Loucy (cell line): ENCODE results near the gene ZNF682.
"Not testable (repeated sequence)": the region's sequence is repeated elsewhere in the genome, so short reads cannot be mapped to it uniquely, and the experiment has no call there.

Experiments used
- H2AFZ ChIP-seq: fragments of 200-600 bp; sonication (generic); 2 replicates; pipeline ENCODE4 v1.6.0; 2016; ENCODE audit warnings: antibody characterized with exemption, mild to moderate bottlenecking, low read length, moderate library complexity
- H3F3A ChIP-seq: fragments of 200-600 bp; 2 replicates; pipeline ENCODE4 v1.6.0; 2016; ENCODE audit warnings: antibody characterized with exemption, low read depth, mild to moderate bottlenecking
- H3K27me3 ChIP-seq: fragments of 200-600 bp; sonication (generic); 2 replicates; pipeline ENCODE4 v1.6.1; 2014; ENCODE audit warnings: low read length, mild to moderate bottlenecking; ENCODE audit not compliant: insufficient read depth, poor library complexity, severe bottlenecking
- H3K36me3 ChIP-seq: fragments of 200-600 bp; sonication (generic); 2 replicates; pipeline ENCODE4 v1.6.1; 2016; ENCODE audit warnings: low read length; ENCODE audit not compliant: insufficient read depth
- H3K4me1 ChIP-seq: fragments of 200-600 bp; sonication (generic); 2 replicates; pipeline ENCODE4 v1.5.1; 2014; ENCODE audit warnings: low read length, mild to moderate bottlenecking; ENCODE audit not compliant: insufficient read depth, poor library complexity, severe bottlenecking
- H3K4me2 ChIP-seq: fragments of 200-600 bp; sonication (generic); 2 replicates; pipeline ENCODE4 v1.6.0; 2014; ENCODE audit warnings: antibody characterized with exemption, low read length, low read depth, mild to moderate bottlenecking; ENCODE audit not compliant: poor library complexity, severe bottlenecking
- H3K4me3 ChIP-seq: fragments of 200-600 bp; sonication (generic); 2 replicates; pipeline ENCODE4 v1.5.1; 2014; ENCODE audit warnings: low read length, mild to moderate bottlenecking, mixed read lengths; ENCODE audit not compliant: poor library complexity, severe bottlenecking
- H3K79me2 ChIP-seq: fragments of 200-600 bp; sonication (generic); 2 replicates; pipeline ENCODE4 v1.6.1; 2014; ENCODE audit warnings: low read length; ENCODE audit not compliant: insufficient read depth
- H3K9ac ChIP-seq: fragments of 200-600 bp; sonication (generic); 2 replicates; pipeline ENCODE4 v1.6.0; 2014; ENCODE audit warnings: mild to moderate bottlenecking, low read depth, low read length, moderate library complexity; ENCODE audit not compliant: poor library complexity, severe bottlenecking
- H3K9me2 ChIP-seq: fragments of 200-600 bp; sonication (generic); replicated peaks from 2 replicates; pipeline ENCODE4 v1.6.1; 2016; ENCODE audit warnings: low read depth, low read length, mixed read lengths
- H3K9me3 ChIP-seq: fragments of 200-600 bp; sonication (generic); 2 replicates; pipeline ENCODE4 v1.6.1; 2014; ENCODE audit warnings: mild to moderate bottlenecking, antibody characterized with exemption, low read length, low read depth; ENCODE audit not compliant: insufficient read depth
- H4K20me1 ChIP-seq: fragments of 200-600 bp; sonication (generic); 2 replicates; pipeline ENCODE4 v1.6.0; 2014; ENCODE audit warnings: antibody characterized with exemption, low read length, mild to moderate bottlenecking; ENCODE audit not compliant: insufficient read depth, poor library complexity, severe bottlenecking
- EZH2phosphoT487 ChIP-seq: fragments of 200-600 bp; IDR thresholded peaks from 2 replicates; pipeline ENCODE4 v1.6.1; 2018; ENCODE audit warnings: antibody characterized with exemption, mild to moderate bottlenecking, moderate library complexity, borderline replicate concordance
- TF ChIP-seq, protein P1 (sequence below): fragments of 200-600 bp; sonication (generic); conservative IDR thresholded peaks from 2 replicates; pipeline ENCODE4 v1.5.1; 2014; ENCODE audit warnings: mild to moderate bottlenecking, antibody characterized with exemption, low read length

Gene ZNF682

DNA sequence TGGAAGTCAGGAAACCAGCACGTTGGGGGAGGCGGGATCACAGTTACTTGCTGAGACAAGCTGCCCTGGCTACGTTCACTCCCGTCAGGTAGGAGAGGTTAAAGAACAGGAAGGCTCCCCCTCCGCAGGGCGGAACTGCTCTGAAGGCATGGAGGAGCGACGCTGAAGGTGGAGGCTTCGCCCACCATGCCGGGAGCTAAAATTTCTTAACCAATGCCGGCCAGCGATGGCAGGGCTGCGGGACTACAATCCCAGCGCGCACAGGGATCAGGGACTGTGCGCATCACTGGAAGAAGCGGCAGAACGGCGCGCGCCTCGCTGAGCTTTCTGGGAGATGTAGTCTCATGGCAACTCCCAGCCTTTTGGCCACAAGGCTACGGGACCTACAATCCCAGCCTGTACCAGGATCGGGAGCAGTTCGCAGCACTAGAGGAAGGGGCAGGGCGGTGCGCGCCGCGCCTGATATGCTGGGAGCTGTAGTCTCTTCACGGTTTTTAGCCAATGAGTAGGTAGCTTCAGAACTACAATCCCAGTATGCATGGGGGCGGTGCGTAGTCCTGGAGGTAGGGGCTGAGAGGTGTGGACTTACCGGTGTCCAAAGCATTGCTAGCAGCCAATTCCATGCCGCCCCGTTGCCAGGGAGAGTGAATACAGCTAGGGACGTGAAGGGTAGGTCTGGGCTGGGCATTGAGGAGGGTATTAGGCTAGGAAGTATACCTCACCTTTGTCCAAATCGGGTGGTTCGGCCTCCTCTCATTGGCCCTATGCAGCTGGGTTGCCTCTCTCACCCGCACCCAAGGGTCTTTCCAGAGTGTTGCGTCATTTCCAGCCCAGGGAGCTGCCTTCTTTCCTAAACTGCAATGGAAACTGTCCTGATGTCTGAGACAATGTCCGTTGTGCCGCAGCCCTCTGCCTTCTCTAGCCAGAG lies 12.8 kb upstream of the ZNF682 start:
- Histone ChIP-seq H3K27me3 (no peaks in the 10 kb centered on the region), H2AFZ (peak overlapping the region; percentile 95), H3K36me3 (no peaks in the 10 kb centered on the region), H4K20me1 (no peaks in the 10 kb centered on the region), H3K79me2 (no peaks in the 10 kb centered on the region), H3K9me3 (no peaks in the 10 kb centered on the region), H3F3A (no peaks in the 10 kb centered on the region), H3K9me2 (no peaks in the 10 kb centered on the region), H3K9ac (peak overlapping the region; percentile 56), H3K4me1 (peaks cover 11% of the 10 kb centered on the region), H3K4me2 (peak overlapping the region; percentile 79), H3K4me3 (peak overlapping the region; percentile 89)
- TF ChIP-seq EZH2phosphoT487: no peak
- TF ChIP-seq, protein P1, sequence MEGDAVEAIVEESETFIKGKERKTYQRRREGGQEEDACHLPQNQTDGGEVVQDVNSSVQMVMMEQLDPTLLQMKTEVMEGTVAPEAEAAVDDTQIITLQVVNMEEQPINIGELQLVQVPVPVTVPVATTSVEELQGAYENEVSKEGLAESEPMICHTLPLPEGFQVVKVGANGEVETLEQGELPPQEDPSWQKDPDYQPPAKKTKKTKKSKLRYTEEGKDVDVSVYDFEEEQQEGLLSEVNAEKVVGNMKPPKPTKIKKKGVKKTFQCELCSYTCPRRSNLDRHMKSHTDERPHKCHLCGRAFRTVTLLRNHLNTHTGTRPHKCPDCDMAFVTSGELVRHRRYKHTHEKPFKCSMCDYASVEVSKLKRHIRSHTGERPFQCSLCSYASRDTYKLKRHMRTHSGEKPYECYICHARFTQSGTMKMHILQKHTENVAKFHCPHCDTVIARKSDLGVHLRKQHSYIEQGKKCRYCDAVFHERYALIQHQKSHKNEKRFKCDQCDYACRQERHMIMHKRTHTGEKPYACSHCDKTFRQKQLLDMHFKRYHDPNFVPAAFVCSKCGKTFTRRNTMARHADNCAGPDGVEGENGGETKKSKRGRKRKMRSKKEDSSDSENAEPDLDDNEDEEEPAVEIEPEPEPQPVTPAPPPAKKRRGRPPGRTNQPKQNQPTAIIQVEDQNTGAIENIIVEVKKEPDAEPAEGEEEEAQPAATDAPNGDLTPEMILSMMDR: no peak

DNA sequence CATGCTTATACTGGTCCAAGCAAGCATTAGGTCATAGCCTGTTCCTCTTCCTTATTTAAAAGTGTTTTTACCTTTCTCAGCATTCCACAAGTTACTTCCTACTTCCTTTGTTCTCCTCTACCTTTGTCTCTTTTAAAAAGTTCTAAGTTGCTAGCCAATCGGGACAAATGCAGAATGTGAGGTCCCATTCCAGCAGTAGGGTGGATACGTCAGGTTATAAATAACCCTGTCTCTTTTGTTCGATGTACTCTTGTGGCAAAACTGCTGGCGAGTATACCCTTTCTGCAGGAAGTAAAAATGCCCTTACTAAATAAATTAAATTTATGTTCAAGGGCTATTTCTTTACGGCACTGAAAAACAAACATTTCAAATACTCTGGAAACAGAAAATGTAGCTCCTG lies 6.4 kb upstream of the ZNF682 start:
- not testable (repeated sequence) for H2AFZ ChIP-seq, H3K79me2 ChIP-seq, H3K4me2 ChIP-seq, H3K9ac ChIP-seq, H3K4me1 ChIP-seq, H4K20me1 ChIP-seq, H3F3A ChIP-seq, H3K9me3 ChIP-seq, H3K9me2 ChIP-seq, H3K4me3 ChIP-seq, H3K36me3 ChIP-seq
- peaks cover 13% of the 10 kb centered on the region for H3K27me3 ChIP-seq

DNA sequence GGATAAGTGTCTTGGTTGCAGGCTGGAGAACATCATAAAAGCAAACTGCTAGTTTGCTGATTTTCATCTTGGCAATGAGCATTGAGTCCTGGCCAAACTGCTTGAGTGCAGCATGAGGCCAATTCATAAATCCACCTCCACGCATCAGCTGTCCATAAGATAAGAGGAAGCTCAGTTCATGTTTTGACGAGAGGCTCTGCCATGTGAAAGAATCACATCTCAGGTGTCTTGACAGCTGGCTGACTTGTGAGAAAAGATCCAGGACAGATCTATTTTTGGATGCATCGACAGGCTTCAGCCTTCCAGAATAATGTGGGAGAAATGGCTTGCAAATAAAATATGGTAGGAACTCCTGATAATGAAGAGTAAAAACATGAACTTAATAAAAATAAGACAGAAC lies 5.4 kb upstream of the ZNF682 start:
- H3K4me2 ChIP-seq: no peak overlapping the region
- peaks cover 13% of the 10 kb centered on the region for H3K27me3 ChIP-seq
- H3K9me2 ChIP-seq: no peaks in the 10 kb centered on the region
- no peaks in the 10 kb centered on the region for H3K79me2 ChIP-seq
- no peaks in the 10 kb centered on the region for H4K20me1 ChIP-seq
- no peak overlapping the region for H3K4me3 ChIP-seq
- no peaks in the 10 kb centered on the region for H3K9me3 ChIP-seq
- no peaks in the 10 kb centered on the region for H3F3A ChIP-seq
- no peak overlapping the region for H2AFZ ChIP-seq
- H3K36me3 ChIP-seq: no peaks in the 10 kb centered on the region
- H3K9ac ChIP-seq: no peak overlapping the region
- no peak for TF ChIP-seq EZH2phosphoT487
- TF ChIP-seq, protein P1: no peak
- peaks cover 1% of the 10 kb centered on the region for H3K4me1 ChIP-seq
